ENCODE results near the gene SMIM35.

- TF ChIP-seq CTCF (IDR thresholded peaks at IDR 0.05) (no peak), EP300 (IDR thresholded peaks at IDR 0.05) (no peak), POLR2A (IDR thresholded peaks at IDR 0.05) (no peak)
These were observed 87.3 kb downstream of the SMIM35 start for GRCh38 chr11:117999354-117999993.
